ENCODE results near the gene COX6A2.

COX6A2 gene

GRCh38 chr16:31390504-31391041 is 37.6 kb downstream of the COX6A2 start:
- Histone ChIP-seq H3K4me1 (peaks cover 8% of the 10 kb centered on the region), H3K27me3 (ENCODE audit: control insufficient read depth, insufficient read depth, low read length) (no peaks in the 10 kb centered on the region), H3K79me2 (no peaks in the 10 kb centered on the region), H3K4me2 (ENCODE audit: low read length) (peak overlapping the region; percentile 58), H3K9me3 (ENCODE audit: control insufficient read depth, low read length) (no peaks in the 10 kb centered on the region), H2AFZ (peak overlapping the region; percentile 31), H3K27ac (peak overlapping the region; percentile 39), H3K4me3 (ENCODE audit: low read depth, low read length) (peak overlapping the region; percentile 22), H3K36me3 (ENCODE audit: control insufficient read depth, insufficient read depth, low read length) (no peaks in the 10 kb centered on the region), H3K9ac (no peak overlapping the region)
- TF ChIP-seq, protein P1, sequence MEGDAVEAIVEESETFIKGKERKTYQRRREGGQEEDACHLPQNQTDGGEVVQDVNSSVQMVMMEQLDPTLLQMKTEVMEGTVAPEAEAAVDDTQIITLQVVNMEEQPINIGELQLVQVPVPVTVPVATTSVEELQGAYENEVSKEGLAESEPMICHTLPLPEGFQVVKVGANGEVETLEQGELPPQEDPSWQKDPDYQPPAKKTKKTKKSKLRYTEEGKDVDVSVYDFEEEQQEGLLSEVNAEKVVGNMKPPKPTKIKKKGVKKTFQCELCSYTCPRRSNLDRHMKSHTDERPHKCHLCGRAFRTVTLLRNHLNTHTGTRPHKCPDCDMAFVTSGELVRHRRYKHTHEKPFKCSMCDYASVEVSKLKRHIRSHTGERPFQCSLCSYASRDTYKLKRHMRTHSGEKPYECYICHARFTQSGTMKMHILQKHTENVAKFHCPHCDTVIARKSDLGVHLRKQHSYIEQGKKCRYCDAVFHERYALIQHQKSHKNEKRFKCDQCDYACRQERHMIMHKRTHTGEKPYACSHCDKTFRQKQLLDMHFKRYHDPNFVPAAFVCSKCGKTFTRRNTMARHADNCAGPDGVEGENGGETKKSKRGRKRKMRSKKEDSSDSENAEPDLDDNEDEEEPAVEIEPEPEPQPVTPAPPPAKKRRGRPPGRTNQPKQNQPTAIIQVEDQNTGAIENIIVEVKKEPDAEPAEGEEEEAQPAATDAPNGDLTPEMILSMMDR (IDR thresholded peaks at IDR 0.05) = no peak

DNA sequence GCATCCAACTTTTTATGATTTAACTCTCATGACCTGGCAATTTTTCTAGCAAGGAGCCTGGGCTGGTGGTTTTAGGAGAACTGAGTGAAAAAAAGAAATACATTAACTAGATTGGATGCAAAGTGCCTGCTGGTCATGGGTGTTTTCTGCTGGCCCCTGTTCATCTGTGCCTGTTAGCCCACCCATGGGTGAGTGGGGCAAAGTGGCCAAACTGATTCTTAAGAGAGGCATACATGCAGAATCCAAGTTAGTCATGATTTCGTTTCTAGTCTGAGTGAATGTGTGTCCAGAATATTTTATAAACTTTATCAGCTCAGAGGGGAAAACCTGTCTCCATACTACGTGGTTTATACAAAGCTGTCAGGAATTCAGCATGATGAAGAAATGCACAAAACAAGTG is 39.6 kb downstream of the COX6A2 start:
- H3K4me2 ChIP-seq (ENCODE audit: low read length) = no peak overlapping the region
- TF ChIP-seq, protein P1 (IDR thresholded peaks at IDR 0.05) = no peak
- H3K27ac ChIP-seq = no peak overlapping the region
- no peaks in the 10 kb centered on the region for H3K36me3 ChIP-seq (ENCODE audit: control insufficient read depth, insufficient read depth, low read length)
- H2AFZ ChIP-seq = no peak overlapping the region
- H3K4me3 ChIP-seq (ENCODE audit: low read depth, low read length) = no peak overlapping the region
- peaks cover 8% of the 10 kb centered on the region for H3K4me1 ChIP-seq
- H3K9ac ChIP-seq = no peak overlapping the region
- no peaks in the 10 kb centered on the region for H3K79me2 ChIP-seq
- H3K27me3 ChIP-seq (ENCODE audit: control insufficient read depth, insufficient read depth, low read length) = no peaks in the 10 kb centered on the region
- no peaks in the 10 kb centered on the region for H3K9me3 ChIP-seq (ENCODE audit: control insufficient read depth, low read length)

DNA sequence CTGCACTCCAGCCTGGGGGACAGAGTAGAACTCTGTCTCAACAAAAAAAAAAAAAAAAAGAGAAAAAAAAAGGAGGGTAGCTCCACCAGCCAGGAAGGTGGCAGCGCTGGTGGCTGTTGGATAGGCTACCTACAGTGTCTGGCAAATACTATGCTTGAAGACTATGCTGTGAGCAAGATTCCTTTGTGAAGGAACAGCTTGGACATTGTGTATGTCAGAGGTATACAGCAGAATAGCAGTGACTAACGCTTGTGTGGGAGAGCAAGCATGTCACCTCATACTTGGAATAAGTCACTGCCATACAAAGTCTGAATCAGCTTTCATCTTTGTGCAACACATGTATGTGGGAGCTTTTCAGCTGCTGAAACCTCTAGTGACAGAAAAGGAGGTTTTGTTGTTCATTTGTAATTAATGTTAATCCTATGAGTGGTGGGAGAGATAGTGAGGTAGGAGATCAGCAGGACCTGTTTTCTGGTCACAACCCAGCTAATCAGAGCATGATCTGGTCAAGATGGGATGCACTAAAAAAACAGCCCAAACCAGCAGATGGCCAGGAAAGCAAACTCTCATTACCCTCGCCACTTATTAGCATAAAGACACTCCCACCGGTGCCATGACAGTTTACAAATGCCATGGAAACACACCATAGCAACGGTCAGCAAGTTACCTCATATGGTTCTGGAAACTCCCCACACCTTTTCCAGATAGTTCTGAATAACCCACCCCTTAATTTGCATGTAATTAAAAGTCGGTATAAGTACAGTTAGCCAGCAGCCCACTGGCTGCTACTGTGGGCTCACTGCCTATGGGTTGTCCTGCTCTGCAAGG is 41.8 kb downstream of the COX6A2 start:
- H3K79me2 ChIP-seq = no peaks in the 10 kb centered on the region
- H3K4me2 ChIP-seq (ENCODE audit: low read length) = peak overlapping the region; percentile 24
- H3K27ac ChIP-seq = no peak overlapping the region
- H2AFZ ChIP-seq = peak overlapping the region; percentile 2
- H3K36me3 ChIP-seq (ENCODE audit: control insufficient read depth, insufficient read depth, low read length) = no peaks in the 10 kb centered on the region
- H3K9ac ChIP-seq = no peak overlapping the region
- H3K4me3 ChIP-seq (ENCODE audit: low read depth, low read length) = no peak overlapping the region
- H3K9me3 ChIP-seq (ENCODE audit: control insufficient read depth, low read length) = no peaks in the 10 kb centered on the region
- peaks cover 8% of the 10 kb centered on the region for H3K4me1 ChIP-seq
- TF ChIP-seq, protein P1 (IDR thresholded peaks at IDR 0.05) = no peak
- no peaks in the 10 kb centered on the region for H3K27me3 ChIP-seq (ENCODE audit: control insufficient read depth, insufficient read depth, low read length)

GRCh38 chr16:31385680-31386079 is 42.5 kb downstream of the COX6A2 start:
- Histone ChIP-seq H3K4me2 (ENCODE audit: low read length) (no peak overlapping the region), H3K27ac (no peak overlapping the region), H3K27me3 (ENCODE audit: control insufficient read depth, insufficient read depth, low read length) (no peaks in the 10 kb centered on the region), H3K79me2 (no peaks in the 10 kb centered on the region), H3K4me1 (peaks cover 8% of the 10 kb centered on the region), H3K9me3 (ENCODE audit: control insufficient read depth, low read length) (no peaks in the 10 kb centered on the region), H3K9ac (no peak overlapping the region), H2AFZ (peak overlapping the region; percentile 39), H3K4me3 (ENCODE audit: low read depth, low read length) (peak overlapping the region; percentile 3), H3K36me3 (ENCODE audit: control insufficient read depth, insufficient read depth, low read length) (no peaks in the 10 kb centered on the region)
- TF ChIP-seq, protein P1 (IDR thresholded peaks at IDR 0.05) = no peak

Measured in parathyroid adenoma (tissue), 2 donors.